CD4-positive, alpha-beta memory T cell (primary cell): ENCODE measurements around the gene ARHGEF25. TPM values are rescaled to one million over a fixed set of nuclear protein-coding genes. Genes with fewer than 3 reads are reported as not detected.
"Not testable (repeated sequence)": the region's sequence is repeated elsewhere in the genome, so short reads cannot be mapped to it uniquely, and the experiment has no call there.

Experiments used
- CTCF ChIA-PET: fragments of 350-600 bp; sonication (Branson Sonifier 250); formaldehyde crosslinking; loops from one replicate; lab custom pipeline; 2021; ENCODE audit warnings: inconsistent platforms; ENCODE audit not compliant: partially characterized antibody; lab: Charles Lee
- POLR2A ChIA-PET: fragments of 350-600 bp; sonication (Branson Sonifier 250); formaldehyde crosslinking; loops from one replicate; lab custom pipeline; 2021; ENCODE audit not compliant: partially characterized antibody; lab: Charles Lee
- DNase-seq, 5 donors: peaks; one replicate each; pipeline versions ENCODE4 v3.0.0 to v3.0.0-alpha.2; 2020 to 2022; ENCODE audit warnings: mixed read lengths in 1 of 5
- H3K27ac ChIP-seq: one replicate; pipeline ENCODE4 v1.7.0; 2013; ENCODE audit warnings: low read depth, low read length
- H3K27me3 ChIP-seq: 2 replicates; pipeline ENCODE4 v1.7.0; 2013; ENCODE audit warnings: mild to moderate bottlenecking, low read length, moderate library complexity; ENCODE audit not compliant: insufficient read depth
- H3K36me3 ChIP-seq: 2 replicates; pipeline ENCODE4 v1.7.0; 2013; ENCODE audit warnings: mild to moderate bottlenecking, low read length, moderate library complexity; ENCODE audit not compliant: insufficient read depth
- H3K4me1 ChIP-seq: 2 replicates; pipeline ENCODE4 v1.7.0; 2013; ENCODE audit warnings: mild to moderate bottlenecking, low read length, moderate library complexity; ENCODE audit not compliant: insufficient read depth
- H3K4me3 ChIP-seq, 2 donors: one replicate each; pipeline ENCODE4 v1.7.0; 2013; ENCODE audit warnings: low read length in 2 of 2, mild to moderate bottlenecking in 1 of 2
- H3K9me3 ChIP-seq, 2 donors: one replicate each; pipeline ENCODE4 v1.7.0; 2013; ENCODE audit warnings: low read length in 2 of 2, control low read depth in 1 of 2; ENCODE audit not compliant: control insufficient read depth in 1 of 2
- H3K27ac Mint-ChIP-seq, 7 donors: one replicate each; pipeline ENCODE4 v1.8.0; 2020 to 2021; ENCODE audit warnings: mixed read lengths in 7 of 7, mild to moderate bottlenecking in 6 of 7, inconsistent platforms in 3 of 7, moderate library complexity in 3 of 7
- H3K27me3 Mint-ChIP-seq, 2 donors: one replicate each; pipeline ENCODE4 v1.8.0; 2020 to 2021; ENCODE audit warnings: mixed read lengths in 2 of 2
- H3K36me3 Mint-ChIP-seq, 2 donors: one replicate each; pipeline ENCODE4 v1.8.0; 2020 to 2021; ENCODE audit warnings: mixed read lengths in 2 of 2, inconsistent platforms in 1 of 2, mild to moderate bottlenecking in 1 of 2
- H3K4me1 Mint-ChIP-seq, 4 donors: one replicate each; pipeline ENCODE4 v1.8.0; 2020 to 2021; ENCODE audit warnings: mixed read lengths in 4 of 4, mild to moderate bottlenecking in 1 of 4
- H3K4me3 Mint-ChIP-seq, 8 donors: one replicate each; pipeline ENCODE4 v1.8.0; 2020 to 2021; ENCODE audit warnings: mixed read lengths in 8 of 8, mild to moderate bottlenecking in 7 of 8, moderate library complexity in 6 of 8, inconsistent platforms in 3 of 8
- H3K9me3 Mint-ChIP-seq, 8 donors: one replicate each; pipeline ENCODE4 v1.8.0; 2020 to 2021; ENCODE audit warnings: mixed read lengths in 8 of 8, mild to moderate bottlenecking in 5 of 8, inconsistent platforms in 3 of 8, moderate library complexity in 1 of 8
- intact Hi-C: fragments of 100-400 bp; cut with micrococcal nuclease; formaldehyde crosslinking; loops from one replicate; pipeline ENCODE4 v1.15.1; 2023
- polyA plus RNA-seq, 2 donors: library from polyadenylated mRNA; unstranded; fragments of 300-500 nt; fragmentation: Illumina TruSeq; gene quantifications; one replicate each; pipeline ENCODE4 v1.2.3, GENCODE V29; 2021
- total RNA-seq, 2 experiments: library from RNA; stranded (reverse); gene quantifications; one replicate each; pipeline ENCODE4 v1.2.3, GENCODE V29; 2021

The ARHGEF25 gene
- total and polyA plus RNA-seq, 4 experiments from 2014 or later, result 0.47 to 0.67 TPM; not detected in 2

DNA sequence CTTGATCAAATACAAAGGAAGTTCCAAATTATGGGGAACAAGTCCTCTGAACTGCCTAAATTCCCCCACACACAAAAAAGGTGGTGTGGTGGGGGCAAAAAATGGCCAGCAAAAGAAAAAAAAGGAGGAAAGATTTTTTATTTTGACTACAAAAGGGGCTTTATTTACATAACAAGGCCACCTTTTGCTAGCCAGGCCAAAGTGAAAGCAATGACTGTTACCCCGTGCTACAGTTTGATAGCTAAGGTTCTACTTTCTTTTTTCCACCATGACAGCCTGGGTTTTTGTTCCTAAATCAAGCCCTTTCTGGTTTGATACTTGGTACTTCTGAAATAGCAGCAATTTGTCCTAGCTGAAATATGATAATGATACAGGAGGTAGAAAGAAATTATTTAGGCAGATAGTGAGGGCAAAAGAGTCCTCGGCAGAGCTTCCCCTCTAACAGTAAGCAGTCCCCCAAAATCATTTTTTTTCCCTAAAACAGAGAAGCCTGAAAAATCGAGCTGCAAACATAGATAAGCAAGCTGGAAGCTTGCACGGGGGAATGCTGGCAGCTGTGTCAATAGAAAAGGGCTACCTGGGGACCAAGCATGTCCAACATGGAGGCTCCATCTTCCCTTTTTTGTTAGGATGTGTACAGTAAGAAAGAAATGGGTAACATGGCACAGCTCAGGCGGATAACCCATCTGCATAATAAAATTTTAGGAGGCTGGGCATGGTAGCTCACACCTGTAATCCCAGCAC is 30.6 kb downstream of the ARHGEF25 start:
- Histone ChIP-seq H3K27ac (no peak overlapping the region), H3K36me3 (no peaks in the 10 kb centered on the region), H3K4me3 (no peak overlapping the region), H3K27me3 (no peaks in the 10 kb centered on the region), H3K9me3 (no peaks in the 10 kb centered on the region), H3K4me1 (no peaks in the 10 kb centered on the region)
- ChIA-PET CTCF (interaction anchor here (2.0 to 2.8 kb wide), 3 partner anchors 9 to 21 kb away, joined by 4 to 8 read pairs (median 7); partner anchors contain the start of gene B4GALNT1), POLR2A (no interaction called here)
- DNase-seq, result no peak
- H3K36me3 Mint-ChIP-seq, result no peaks in the 10 kb centered on the region
- H3K27ac Mint-ChIP-seq, result no peak overlapping the region
- intact Hi-C loops, result no loop called here
- H3K4me3 Mint-ChIP-seq, result no peak overlapping the region
- H3K4me1 Mint-ChIP-seq, result no peaks in the 10 kb centered on the region
- peaks cover 0 to 14% (median 8%) of the 10 kb centered on the region in 8 donors for H3K9me3 Mint-ChIP-seq
- H3K27me3 Mint-ChIP-seq, result peaks cover 15 to 17% of the 10 kb centered on the region in 2 donors

DNA sequence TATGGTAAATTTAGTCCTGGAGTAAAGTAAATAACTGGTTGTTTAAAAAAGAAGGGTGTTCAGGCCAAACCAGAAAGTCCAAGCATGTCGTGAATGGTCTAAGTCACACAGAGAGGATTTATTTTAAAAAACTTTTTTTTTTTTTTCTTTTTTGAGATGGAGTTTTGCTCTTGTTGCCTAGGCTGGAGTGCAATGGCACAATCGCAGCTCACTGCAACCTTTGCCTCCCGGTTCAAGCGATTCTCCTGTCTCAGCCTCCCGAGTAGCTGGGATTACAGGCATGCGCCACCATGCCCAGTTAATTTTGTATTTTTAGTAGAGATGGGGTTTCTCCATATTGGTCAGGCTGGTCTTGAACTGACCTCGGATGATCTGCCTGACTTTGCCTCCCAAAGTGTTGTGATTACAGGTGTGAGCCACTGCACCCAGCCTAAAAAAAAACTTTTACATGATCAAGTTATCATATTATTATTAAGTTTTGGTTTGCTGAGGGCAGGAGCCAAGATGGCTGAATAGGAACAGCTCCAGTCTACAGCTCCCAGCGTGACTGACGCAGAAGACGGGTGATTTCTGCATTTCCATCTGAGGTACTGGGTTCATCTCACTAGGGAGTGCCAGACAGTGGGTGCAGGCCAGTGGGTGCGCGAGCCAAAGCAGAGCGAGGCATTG is 34.9 kb downstream of the ARHGEF25 start:
- POLR2A ChIA-PET, intact Hi-C loops, H3K27ac Mint-ChIP-seq, H3K4me1 Mint-ChIP-seq, H3K27me3 Mint-ChIP-seq, H3K4me3 ChIP-seq, H3K27ac ChIP-seq, DNase-seq, H3K4me1 ChIP-seq, H3K36me3 ChIP-seq, H3K9me3 ChIP-seq, H3K4me3 Mint-ChIP-seq, H3K27me3 ChIP-seq, H3K36me3 Mint-ChIP-seq: not testable (repeated sequence)
- CTCF ChIA-PET, result interaction anchor here (2.6 kb wide), 1 partner anchor 187 kb away, joined by 8 read pairs; the partner anchor contains the start of gene GLI1
- H3K9me3 Mint-ChIP-seq, result peaks cover 0 to 14% (median 8%) of the 10 kb centered on the region in 8 donors

DNA sequence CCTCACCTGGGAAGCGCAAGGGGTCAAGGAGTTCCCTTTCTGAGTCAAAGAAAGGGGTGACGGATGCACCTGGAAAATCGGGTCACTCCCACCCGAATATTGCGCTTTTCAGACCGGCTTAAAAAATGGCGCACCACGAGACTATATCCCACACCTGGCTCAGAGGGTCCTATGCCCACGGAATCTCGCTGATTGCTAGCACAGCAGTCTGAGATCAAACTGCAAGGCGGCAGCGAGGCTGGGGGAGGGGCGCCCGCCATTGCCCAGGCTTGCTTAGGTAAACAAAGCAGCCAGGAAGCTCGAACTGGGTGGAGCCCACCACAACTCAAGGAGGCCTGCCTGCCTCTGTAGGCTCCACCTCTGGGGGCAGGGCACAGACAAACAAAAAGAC is 35.4 kb downstream of the ARHGEF25 start:
- H3K36me3 Mint-ChIP-seq, DNase-seq, CTCF ChIA-PET, POLR2A ChIA-PET, H3K27ac ChIP-seq, H3K4me3 Mint-ChIP-seq, H3K4me1 ChIP-seq, H3K27ac Mint-ChIP-seq, H3K27me3 ChIP-seq, intact Hi-C loops, H3K4me3 ChIP-seq, H3K36me3 ChIP-seq, H3K27me3 Mint-ChIP-seq, H3K4me1 Mint-ChIP-seq, H3K9me3 ChIP-seq: not testable (repeated sequence)
- H3K9me3 Mint-ChIP-seq, result peaks cover 0 to 14% (median 8%) of the 10 kb centered on the region in 8 donors

DNA sequence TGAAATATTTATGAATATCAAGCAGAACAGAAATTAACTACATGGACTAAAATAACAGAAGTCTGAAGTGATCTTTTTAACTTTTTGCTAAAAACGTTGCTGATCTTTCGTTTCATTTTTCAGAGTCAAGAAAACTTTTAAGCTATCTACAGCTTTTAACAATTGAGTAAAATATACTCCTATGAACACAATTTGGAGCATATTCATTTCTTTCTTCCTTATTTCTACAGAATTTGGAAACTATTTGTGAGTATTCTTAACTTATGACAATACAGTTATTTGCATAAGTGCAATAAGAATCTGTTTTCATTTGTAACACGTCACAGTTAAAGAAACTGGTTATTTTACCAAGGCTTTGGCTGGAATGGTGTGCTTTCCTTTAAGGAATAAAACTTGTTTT is 42.8 kb downstream of the ARHGEF25 start:
- Histone ChIP-seq H3K9me3 (no peaks in the 10 kb centered on the region), H3K27ac (no peak overlapping the region), H3K4me3 (no peak overlapping the region), H3K4me1 (no peaks in the 10 kb centered on the region), H3K36me3 (no peaks in the 10 kb centered on the region), H3K27me3 (no peaks in the 10 kb centered on the region)
- DNase-seq, result no peak
- Mint-ChIP-seq H3K36me3 (no peaks in the 10 kb centered on the region), H3K4me3 (no peak overlapping the region), H3K27me3 (peaks cover 0 to 2% of the 10 kb centered on the region in 2 donors), H3K27ac (no peak overlapping the region), H3K4me1 (no peaks in the 10 kb centered on the region), H3K9me3 (peaks cover 0 to 8% (median 3%) of the 10 kb centered on the region in 8 donors)
- POLR2A ChIA-PET, result no interaction called here
- intact Hi-C loops, result no loop called here
- CTCF ChIA-PET, result interaction anchor here (0.7 kb wide), 1 partner anchor 32 kb away, joined by 3 read pairs; no protein-coding TSS in a partner anchor

DNA sequence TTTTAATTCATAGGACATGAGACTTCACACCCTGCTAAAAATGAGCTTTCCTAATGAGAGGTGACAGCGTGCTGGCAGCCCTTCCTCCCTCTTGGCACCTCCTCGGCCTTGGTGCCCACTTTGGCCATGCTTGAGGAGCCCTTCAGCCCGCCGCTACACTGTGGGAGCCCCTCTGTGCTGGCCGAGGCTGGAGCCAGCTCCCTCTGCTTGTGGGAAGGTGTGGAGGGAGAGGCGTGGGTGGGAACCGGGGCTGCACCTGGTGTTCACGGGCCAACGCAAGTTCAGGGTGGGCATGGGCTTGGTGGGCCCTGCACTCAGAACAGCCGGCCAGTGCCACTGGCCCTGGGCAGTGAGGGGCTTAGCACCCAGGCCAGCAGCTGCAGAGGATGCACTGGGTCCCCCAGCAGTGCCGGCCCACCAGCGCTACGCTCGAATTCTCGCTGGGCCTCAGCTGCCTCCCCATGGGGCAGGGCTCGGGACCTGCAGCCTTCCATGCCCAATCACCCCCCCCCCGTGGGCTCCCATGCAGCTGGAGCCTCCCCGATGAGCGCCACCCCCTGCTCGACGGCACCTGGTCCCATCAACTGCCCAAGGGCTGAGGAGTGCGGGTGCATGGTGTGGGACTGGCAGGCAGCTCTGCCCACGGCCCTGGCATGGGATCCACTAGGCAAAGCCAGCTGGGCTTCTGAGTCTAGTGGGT is 44.5 kb downstream of the ARHGEF25 start:
- no peaks in the 10 kb centered on the region for H3K36me3 ChIP-seq
- CTCF ChIA-PET, result interaction anchor here (1.1 to 1.3 kb wide), 3 partner anchors 11 to 33 kb away, joined by 3 to 4 read pairs (median 3); no protein-coding TSS in a partner anchor
- no peak overlapping the region for H3K4me3 ChIP-seq
- DNase-seq, result no peak
- no peaks in the 10 kb centered on the region for H3K9me3 ChIP-seq
- peaks cover 0 to 8% (median 3%) of the 10 kb centered on the region in 8 donors for H3K9me3 Mint-ChIP-seq
- no peak overlapping the region for H3K27ac ChIP-seq
- intact Hi-C loops, result no loop called here
- POLR2A ChIA-PET, result no interaction called here
- H3K27ac Mint-ChIP-seq, result no peak overlapping the region
- no peaks in the 10 kb centered on the region for H3K4me1 Mint-ChIP-seq
- no peaks in the 10 kb centered on the region for H3K4me1 ChIP-seq
- H3K4me3 Mint-ChIP-seq, result no peak overlapping the region
- peaks cover 0 to 2% of the 10 kb centered on the region in 2 donors for H3K27me3 Mint-ChIP-seq
- no peaks in the 10 kb centered on the region for H3K36me3 Mint-ChIP-seq
- H3K27me3 ChIP-seq, result no peaks in the 10 kb centered on the region

DNA sequence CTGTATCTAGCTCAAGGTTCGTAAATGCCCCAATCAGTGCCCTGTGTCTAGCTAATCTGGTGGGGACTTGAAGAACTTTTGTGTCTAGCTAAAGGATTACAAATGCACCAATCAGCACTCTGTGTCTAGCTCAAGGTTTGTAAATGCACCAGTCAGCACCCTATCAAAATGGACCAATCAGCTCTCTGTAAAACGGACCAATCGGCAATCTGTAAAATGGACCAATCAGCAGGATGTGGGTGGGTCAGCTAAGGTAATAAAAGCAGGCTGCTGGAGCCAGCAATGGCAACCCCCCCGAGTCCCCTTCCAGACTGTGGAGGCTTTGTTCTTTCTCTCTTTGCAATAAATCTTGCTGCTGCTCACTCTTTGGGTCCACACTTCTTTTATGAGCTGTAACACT is 45.2 kb downstream of the ARHGEF25 start:
- H3K4me3 ChIP-seq, H3K27me3 Mint-ChIP-seq, H3K4me1 Mint-ChIP-seq, H3K36me3 ChIP-seq, H3K9me3 ChIP-seq, intact Hi-C loops, H3K4me3 Mint-ChIP-seq, H3K27me3 ChIP-seq, H3K4me1 ChIP-seq, DNase-seq, H3K27ac ChIP-seq, H3K27ac Mint-ChIP-seq, H3K36me3 Mint-ChIP-seq, H3K9me3 Mint-ChIP-seq: not testable (repeated sequence)
- ChIA-PET CTCF (interaction anchor here (1.1 to 1.8 kb wide), 4 partner anchors 13 to 73 kb away, joined by 3 to 4 read pairs (median 4); partner anchors contain the start of gene B4GALNT1), POLR2A (interaction anchor here (0.7 kb wide), 1 partner anchor 14 kb away, joined by 3 read pairs; no protein-coding TSS in a partner anchor)

DNA sequence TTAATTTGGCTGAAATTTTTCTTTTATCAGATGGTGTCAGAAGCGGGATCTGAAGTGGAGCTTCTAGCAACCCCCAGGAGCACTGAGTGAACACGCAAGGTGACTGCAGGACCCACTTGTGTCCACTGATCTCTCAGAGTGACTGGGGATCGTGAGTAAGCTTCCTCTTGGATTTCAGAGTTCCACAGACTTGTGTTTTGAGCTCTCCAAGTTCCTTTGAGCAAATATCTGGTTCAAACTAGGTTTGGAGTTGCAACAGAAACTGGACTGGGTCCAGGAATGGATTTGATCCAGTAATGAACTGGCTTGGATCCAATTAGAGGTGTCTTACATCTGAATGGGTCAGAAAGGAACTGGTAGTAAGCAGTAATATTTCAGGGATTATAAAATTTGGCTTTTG is 46.5 kb downstream of the ARHGEF25 start:
- H3K4me1 ChIP-seq, result no peaks in the 10 kb centered on the region
- Mint-ChIP-seq H3K36me3 (no peaks in the 10 kb centered on the region), H3K27me3 (peaks cover 0 to 2% of the 10 kb centered on the region in 2 donors), H3K27ac (no peak overlapping the region), H3K9me3 (peaks cover 0 to 8% (median 3%) of the 10 kb centered on the region in 8 donors), H3K4me1 (no peaks in the 10 kb centered on the region), H3K4me3 (no peak overlapping the region)
- no peak overlapping the region for H3K27ac ChIP-seq
- intact Hi-C loops, result no loop called here
- no peak overlapping the region for H3K4me3 ChIP-seq
- CTCF ChIA-PET, result interaction anchor here (0.5 to 1.8 kb wide), 3 partner anchors 14 to 74 kb away, joined by 3 to 4 read pairs (median 4); partner anchors contain the start of gene B4GALNT1
- no peaks in the 10 kb centered on the region for H3K36me3 ChIP-seq
- POLR2A ChIA-PET, result no interaction called here
- DNase-seq, result no peak
- no peaks in the 10 kb centered on the region for H3K27me3 ChIP-seq
- H3K9me3 ChIP-seq, result no peaks in the 10 kb centered on the region
